ENCODE results near the gene CHST10. TPM values are rescaled to one million over a fixed set of nuclear protein-coding genes. Genes with fewer than 3 reads are reported as not detected.
A peak's percentile ranks its signal among the peaks of the same experiment; 100 is the strongest.

CHST10 gene
- total RNA-seq, 4 donors from 2014 or later: 1.1 to 7.8 (median 4.0) TPM

DNA sequence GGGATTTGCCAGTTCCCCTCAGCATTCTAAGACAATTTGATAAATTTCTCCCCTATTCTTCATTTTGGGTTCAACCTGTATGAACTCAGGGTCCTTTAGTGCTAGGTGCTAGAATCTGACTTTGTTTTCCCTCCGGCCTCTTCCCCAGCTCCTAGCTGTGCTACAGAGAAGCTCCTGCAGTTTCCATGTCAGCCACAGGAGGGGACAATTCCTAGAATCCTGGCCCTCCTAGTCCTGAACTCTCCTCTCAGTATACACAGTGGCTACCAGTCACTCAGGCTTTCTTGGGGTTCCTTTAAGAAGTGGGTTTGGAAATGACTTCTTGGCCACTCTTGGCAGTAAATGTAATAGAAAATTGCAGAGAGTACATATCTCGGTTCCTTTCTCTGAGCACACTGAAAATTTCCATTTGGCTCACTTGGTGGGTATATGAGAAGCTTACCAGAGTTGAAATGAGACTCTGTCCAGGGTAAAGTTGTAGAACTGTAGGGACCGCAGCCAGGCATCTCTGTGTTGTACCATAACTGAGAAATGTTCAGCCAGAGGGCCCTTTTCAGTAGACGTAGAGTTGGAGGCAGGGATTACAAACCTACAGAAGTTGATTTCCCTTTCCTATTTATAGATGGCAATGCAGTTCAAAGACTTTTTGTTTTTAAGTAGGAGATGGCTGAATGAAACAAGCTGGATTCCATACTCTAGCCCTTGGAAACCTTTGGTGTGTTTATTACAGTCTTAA, 5.0 kb upstream of the CHST10 start:
- Histone ChIP-seq H3K9me3 (no peaks in the 10 kb centered on the region), H3K36me3 (no peaks in the 10 kb centered on the region), H3K4me1 (peaks cover 0 to 5% (median 0%) of the 10 kb centered on the region in 4 donors), H3K27me3 (peaks cover 7% of the 10 kb centered on the region), H3K4me3 (no peak overlapping the region), H3K27ac (no peak overlapping the region)
- no peak for DNase-seq
- in situ Hi-C loops (cut with MboI; ENCODE audit: low pct_ligation_motif_present in 1 of 4, low pct_unique_long_range_greater_than_20kb in 1 of 4, low sequenced_read_pairs in 3 of 4): no loop called here
- intact Hi-C loops (cut with DNase I; ENCODE audit: low total_unique reads): no loop called here
- TF ChIP-seq, protein P1, sequence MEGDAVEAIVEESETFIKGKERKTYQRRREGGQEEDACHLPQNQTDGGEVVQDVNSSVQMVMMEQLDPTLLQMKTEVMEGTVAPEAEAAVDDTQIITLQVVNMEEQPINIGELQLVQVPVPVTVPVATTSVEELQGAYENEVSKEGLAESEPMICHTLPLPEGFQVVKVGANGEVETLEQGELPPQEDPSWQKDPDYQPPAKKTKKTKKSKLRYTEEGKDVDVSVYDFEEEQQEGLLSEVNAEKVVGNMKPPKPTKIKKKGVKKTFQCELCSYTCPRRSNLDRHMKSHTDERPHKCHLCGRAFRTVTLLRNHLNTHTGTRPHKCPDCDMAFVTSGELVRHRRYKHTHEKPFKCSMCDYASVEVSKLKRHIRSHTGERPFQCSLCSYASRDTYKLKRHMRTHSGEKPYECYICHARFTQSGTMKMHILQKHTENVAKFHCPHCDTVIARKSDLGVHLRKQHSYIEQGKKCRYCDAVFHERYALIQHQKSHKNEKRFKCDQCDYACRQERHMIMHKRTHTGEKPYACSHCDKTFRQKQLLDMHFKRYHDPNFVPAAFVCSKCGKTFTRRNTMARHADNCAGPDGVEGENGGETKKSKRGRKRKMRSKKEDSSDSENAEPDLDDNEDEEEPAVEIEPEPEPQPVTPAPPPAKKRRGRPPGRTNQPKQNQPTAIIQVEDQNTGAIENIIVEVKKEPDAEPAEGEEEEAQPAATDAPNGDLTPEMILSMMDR (IDR thresholded peaks at IDR 0.05): peak in 4 of 5 experiments; percentile 15 to 40 (median 36)
- no peak for TF ChIP-seq POLR2AphosphoS5 (IDR thresholded peaks at IDR 0.05)
- WGBS, 2 donors (ENCODE audit: low coverage in 1 of 2): 81 to 90% methylated on average over 2 to 4 of the region's 4 CpGs

DNA sequence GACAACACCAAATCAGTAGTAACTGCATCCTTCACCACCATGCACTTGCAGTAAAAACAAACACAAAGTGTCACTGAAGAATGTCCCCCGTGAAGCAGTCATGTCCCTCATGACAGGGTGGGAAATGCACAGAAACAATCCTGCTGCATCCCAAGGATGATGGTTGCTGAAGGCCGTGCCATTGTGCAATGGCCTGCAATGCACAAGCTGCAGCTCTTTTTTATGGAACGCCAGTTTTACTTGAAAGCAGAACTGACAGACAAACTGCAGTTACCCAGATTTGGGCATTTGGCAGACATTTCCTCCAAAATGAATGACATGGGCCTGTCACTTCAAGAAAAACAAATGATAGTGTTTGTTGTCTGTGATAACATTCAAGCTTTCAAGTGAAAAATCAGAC, 2.4 kb upstream of the CHST10 start:
- no peak overlapping the region for H3K27ac ChIP-seq
- no peaks in the 10 kb centered on the region for H3K9me3 ChIP-seq
- H3K4me1 ChIP-seq: peaks cover 0 to 17% (median 6%) of the 10 kb centered on the region in 4 donors
- TF ChIP-seq EP300 (IDR thresholded peaks at IDR 0.05; ENCODE audit: low read depth): no peak
- no peak for TF ChIP-seq POLR2AphosphoS5 (IDR thresholded peaks at IDR 0.05)
- no peak for TF ChIP-seq POLR2A (IDR thresholded peaks at IDR 0.05)
- TF ChIP-seq, protein P1 (IDR thresholded peaks at IDR 0.05): no peak
- intact Hi-C loops (cut with DNase I; ENCODE audit: low total_unique reads) (loop anchor here (2.0 to 5.0 kb wide), 2 partner anchors 55 to 142 kb away; partner anchors contain the start of gene PDCL3), in situ Hi-C loops (cut with MboI; ENCODE audit: low pct_ligation_motif_present in 1 of 4, low pct_unique_long_range_greater_than_20kb in 1 of 4, low sequenced_read_pairs in 3 of 4) (no loop called here)
- DNase-seq: no peak
- no peak overlapping the region for H3K4me3 ChIP-seq
- 51% methylated on average over 3 of the region's 3 CpGs; no CpG with 5 or more reads in 1 of the 2 donors for WGBS, 2 donors (ENCODE audit: low coverage in 1 of 2)
- H3K27me3 ChIP-seq: peaks cover 21% of the 10 kb centered on the region
- H3K36me3 ChIP-seq: no peaks in the 10 kb centered on the region

DNA sequence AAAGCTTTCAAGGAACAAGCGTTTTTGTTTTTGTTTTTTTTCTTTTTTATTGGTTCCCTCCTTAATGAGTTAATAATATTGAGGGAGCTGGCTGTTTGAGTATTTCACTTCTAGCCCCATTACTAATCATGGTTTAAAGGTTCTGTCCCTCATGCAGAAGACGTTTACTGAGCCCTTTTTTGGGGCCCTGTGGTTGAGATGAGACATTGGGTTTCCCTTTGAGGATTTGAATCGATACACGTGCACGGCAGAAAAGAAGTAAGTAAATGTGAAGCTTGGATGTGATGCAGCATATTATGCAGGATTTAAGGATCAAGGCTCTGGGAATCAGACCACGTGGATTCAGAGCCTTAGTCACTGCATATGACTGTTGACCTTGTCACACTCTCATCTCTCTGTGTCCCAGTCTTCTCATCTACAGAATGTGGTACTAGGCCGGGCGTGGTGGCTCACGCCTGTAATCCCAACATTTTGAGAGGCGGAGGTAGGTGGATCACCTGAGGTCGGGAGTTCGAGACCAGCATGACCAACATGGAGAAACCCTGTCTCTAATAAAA, 1.0 kb upstream of the CHST10 start:
- Histone ChIP-seq H3K9me3 (no peaks in the 10 kb centered on the region), H3K4me3 (no peak overlapping the region), H3K4me1 (peaks cover 0 to 17% (median 6%) of the 10 kb centered on the region in 4 donors), H3K27ac (no peak overlapping the region), H3K27me3 (peaks cover 21% of the 10 kb centered on the region), H3K36me3 (no peaks in the 10 kb centered on the region)
- 59 to 80% methylated on average over 2 to 12 of the region's 12 CpGs for WGBS, 2 donors (ENCODE audit: low coverage in 1 of 2)
- in situ Hi-C loops (cut with MboI; ENCODE audit: low pct_ligation_motif_present in 1 of 4, low pct_unique_long_range_greater_than_20kb in 1 of 4, low sequenced_read_pairs in 3 of 4): no loop called here
- intact Hi-C loops (cut with DNase I; ENCODE audit: low total_unique reads): loop anchor here (2.0 to 5.0 kb wide), 2 partner anchors 54 to 144 kb away; partner anchors contain the start of gene PDCL3
- TF ChIP-seq POLR2A (IDR thresholded peaks at IDR 0.05) (no peak), POLR2AphosphoS5 (IDR thresholded peaks at IDR 0.05) (no peak), EP300 (IDR thresholded peaks at IDR 0.05; ENCODE audit: low read depth) (no peak)
- TF ChIP-seq, protein P1 (IDR thresholded peaks at IDR 0.05): no peak
- no peak for DNase-seq

DNA sequence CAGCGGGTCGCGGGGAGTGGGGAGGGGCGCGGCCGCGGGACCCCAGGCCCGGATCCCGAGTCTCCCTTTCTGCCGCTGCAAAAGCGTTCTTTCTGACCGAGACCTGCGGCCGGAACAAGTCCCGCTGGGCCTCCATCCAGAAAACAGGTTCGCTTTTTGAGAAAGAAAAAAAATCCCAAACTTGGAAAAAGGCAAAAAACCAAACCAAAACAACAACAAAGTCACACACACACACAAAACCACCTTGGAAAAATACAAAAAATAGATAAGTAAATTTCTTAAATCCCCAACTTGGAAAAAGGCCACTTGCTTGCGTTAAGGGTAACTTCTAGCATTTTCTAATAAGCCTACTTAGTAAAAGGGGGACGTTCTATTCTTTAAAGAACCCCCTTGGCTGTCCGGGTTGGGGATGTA, 250 bp upstream of the CHST10 start:
- TF ChIP-seq, protein P1 (IDR thresholded peaks at IDR 0.05): no peak
- TF ChIP-seq POLR2AphosphoS5 (IDR thresholded peaks at IDR 0.05) (no peak), POLR2A (IDR thresholded peaks at IDR 0.05) (no peak), EP300 (IDR thresholded peaks at IDR 0.05; ENCODE audit: low read depth) (no peak)
- H3K27ac ChIP-seq: peak overlapping the region; percentile 73 to 84 (median 78)
- H3K27me3 ChIP-seq: peaks cover 21% of the 10 kb centered on the region

More for the DNA sequence above, 250 bp upstream of the CHST10 start:
- 10 to 22% methylated on average over 4 to 18 of the region's 19 CpGs for WGBS, 2 donors (ENCODE audit: low coverage in 1 of 2)
- no peaks in the 10 kb centered on the region for H3K36me3 ChIP-seq
- no peak for DNase-seq
- H3K9me3 ChIP-seq: no peaks in the 10 kb centered on the region
- in situ Hi-C loops (cut with MboI; ENCODE audit: low pct_ligation_motif_present in 1 of 4, low pct_unique_long_range_greater_than_20kb in 1 of 4, low sequenced_read_pairs in 3 of 4): no loop called here
- H3K4me3 ChIP-seq: peak overlapping the region in 3 of 4 donors; percentile 54 to 78 (median 61)
- intact Hi-C loops (cut with DNase I; ENCODE audit: low total_unique reads): loop anchor here (2.0 to 5.0 kb wide), 2 partner anchors 53 to 145 kb away; partner anchors contain the start of gene PDCL3
- H3K4me1 ChIP-seq: peaks cover 0 to 17% (median 6%) of the 10 kb centered on the region in 4 donors

Data from transverse colon (tissue), 4 donors.